GM21576 (cell line): ENCODE data around the gene MRC1.
"Not testable (repeated sequence)": the region's sequence is repeated elsewhere in the genome, so short reads cannot be mapped to it uniquely, and the experiment has no call there.

ENCODE experiments used
- ATAC-seq: cut with Tn5 transposase; IDR thresholded peaks from one replicate; pipeline ENCODE4 v1.9.1; 2021; ENCODE audit warnings: mild to moderate bottlenecking, moderate library complexity; ENCODE audit not compliant: unreplicated experiment

The MRC1 gene

DNA sequence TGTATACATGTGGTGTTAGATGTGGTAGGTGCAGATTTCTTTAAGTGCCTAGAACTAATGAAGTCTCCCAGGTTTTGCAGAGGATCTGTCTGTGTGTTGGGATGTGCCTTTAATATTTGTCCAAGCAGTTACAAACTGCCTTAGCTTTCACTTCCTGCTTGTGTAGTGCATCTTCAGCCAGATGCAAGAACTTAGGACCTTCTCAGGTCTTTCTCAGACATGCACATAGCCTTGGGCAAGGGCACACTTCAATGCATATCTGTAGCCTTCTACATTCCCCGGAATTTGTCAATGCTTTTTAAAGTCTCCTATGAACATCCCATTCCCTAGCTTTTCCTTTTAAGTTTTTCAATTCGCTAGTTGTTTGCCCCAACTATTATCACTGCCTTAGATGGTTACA lies 95.4 kb downstream of the MRC1 start:
- no peak for ATAC-seq

DNA sequence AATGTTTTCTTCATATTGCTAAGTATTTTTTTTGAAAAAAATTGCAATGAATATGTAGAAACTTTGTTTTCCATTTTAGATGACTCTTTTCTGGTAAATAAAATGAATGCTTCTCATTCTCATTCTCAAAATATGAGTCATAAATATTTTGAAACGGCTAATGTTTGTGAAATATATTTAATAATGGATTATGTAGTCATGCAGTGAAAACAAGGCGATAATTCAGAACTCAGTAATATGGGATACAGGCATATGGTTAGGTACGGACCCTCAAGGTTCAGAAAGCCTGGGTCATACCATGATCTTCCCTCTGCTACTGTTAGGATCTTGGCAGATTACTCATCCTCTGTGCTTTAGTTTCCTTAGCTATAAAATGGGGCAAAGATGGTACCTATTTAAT lies 96.3 kb downstream of the MRC1 start:
- no peak for ATAC-seq

GRCh38 chr10:17906002-17906401 lies 96.9 kb downstream of the MRC1 start:
- ATAC-seq = no peak

DNA sequence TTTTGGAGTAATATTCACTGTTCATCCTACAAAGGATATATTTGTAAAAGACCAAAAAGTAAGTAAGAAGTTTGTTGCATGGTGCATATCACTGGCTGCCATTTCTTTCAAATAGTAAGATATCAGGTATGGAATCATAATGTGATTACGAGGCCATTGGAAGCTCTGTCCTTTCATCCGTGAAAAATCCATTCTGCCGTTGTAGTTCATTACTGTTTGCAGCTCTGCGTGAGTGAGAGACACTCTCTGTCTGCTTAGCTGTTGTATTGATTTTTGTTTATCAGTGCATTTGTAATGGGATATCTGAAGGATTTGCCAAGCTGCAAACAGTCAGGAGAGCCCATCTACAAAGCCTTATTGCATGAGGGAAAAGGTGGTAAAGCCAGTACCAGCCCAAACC lies 98.5 kb downstream of the MRC1 start:
- no peak for ATAC-seq

DNA sequence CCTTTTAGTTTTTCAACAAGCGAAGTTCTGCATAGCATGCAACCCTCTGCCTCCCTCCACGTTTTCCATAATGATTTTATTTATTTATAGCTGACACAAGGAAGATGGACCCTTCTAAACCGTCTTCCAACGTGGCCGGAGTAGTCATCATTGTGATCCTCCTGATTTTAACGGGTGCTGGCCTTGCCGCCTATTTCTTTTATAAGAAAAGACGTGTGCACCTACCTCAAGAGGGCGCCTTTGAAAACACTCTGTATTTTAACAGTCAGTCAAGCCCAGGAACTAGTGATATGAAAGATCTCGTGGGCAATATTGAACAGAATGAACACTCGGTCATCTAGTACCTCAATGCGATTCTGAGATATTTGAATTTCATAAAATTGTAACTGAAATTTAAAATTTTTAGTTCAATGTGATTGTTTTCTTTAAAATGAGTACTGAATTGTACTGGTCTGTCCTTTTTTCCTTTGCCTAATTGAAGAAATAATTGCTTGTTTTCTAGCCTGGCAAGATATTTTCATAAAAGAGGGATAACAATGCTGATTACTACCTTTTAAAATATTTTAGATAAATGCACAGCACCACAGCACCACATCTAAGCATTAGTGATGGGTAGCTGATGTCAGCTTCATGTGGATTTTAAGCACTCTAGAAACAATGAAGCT lies 101.1 kb downstream of the MRC1 start:
- peak; percentile 75 for ATAC-seq

DNA sequence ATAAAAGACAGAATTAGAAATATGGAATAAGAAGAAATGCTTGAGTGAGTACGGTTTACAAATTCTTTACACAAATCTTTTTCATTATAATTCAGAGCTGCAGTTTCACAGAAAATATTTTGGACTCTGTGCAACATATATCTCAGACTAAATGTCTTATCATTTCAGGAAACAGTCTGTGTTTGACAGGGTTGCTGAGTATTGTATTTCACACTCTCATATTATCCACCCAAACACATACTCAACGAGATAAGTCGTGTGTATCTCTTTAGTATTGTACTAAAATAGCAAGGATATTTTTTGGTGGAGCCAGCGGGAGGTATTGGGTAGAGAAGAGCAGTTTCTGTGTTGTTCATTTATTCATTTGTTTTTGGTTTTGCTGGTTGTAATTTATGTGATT lies 103.6 kb downstream of the MRC1 start:
- no peak for ATAC-seq

GRCh38 chr10:17913604-17914003 lies 104.5 kb downstream of the MRC1 start:
- no peak for ATAC-seq

DNA sequence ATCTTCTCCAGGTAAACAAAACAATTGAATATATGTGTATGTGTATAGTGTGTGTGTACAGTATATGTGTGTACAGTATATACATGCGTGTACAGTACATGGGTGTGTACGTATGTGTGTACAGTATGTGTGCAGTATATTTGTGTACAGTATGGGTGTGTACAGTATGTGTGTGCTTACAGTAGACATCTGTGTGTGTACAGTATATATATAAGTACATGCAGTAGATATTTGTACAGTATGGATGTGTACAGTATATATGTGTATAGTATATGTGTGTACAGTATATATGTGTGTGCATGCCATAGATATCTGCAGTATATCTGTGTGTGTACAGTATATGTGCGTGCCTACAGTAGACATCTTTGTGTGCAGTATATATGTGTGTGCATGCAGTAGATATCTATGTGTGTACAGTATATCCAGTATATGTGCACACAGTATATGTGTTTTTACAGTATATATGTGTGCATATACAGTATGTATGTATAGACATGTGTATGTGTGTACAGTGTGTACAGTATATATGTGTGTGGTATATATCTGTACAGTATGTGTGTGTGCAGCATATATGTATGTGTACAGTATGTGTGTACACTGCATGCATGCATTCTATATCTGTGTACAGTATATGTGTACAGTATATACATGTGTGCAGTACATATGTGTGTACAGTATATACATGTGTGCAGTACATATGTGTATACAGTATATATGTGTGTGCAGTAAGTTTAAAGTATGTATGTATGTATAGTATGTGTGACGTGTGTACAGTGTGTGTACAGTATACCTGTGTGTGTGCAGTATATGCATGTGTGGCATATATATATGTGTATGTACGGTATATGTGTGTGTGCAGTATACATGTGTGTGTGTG lies 105.3 kb downstream of the MRC1 start:
- no peak for ATAC-seq

GRCh38 chr10:17915181-17915580 lies 106.0 kb downstream of the MRC1 start:
- ATAC-seq = no peak

DNA sequence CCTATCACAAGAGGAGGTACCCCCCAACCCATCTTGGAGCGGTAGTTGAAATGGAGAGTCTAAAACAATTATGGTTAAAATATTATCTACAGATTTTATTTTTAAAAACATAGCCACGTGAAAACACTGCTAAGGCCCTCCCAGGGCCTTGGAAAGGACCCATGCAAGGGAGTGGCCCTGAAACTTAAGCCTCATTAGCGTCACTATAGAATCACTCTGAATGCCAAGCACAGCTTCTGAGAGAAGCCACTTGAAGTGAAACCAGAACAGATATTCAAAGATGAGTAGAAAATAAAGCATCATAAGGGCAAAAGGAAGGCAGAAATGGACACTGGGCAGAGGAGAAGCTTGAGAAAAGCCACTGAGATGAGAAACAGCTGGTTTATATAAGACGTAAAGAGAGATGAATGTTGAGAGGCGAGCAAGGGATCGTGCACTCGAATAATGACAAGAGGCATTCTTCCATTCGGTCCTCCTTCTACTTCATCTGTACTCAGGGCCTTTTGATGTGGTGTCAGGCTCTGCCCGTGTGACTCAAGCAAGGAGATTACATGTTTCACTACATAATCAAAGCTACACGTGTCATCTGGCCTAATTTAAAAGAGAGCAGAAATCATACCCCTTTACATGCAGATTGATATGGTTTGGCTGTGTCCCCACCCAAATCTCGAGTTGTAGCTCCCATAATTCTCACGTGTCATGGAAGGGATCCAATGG lies 109.2 kb downstream of the MRC1 start:
- no peak for ATAC-seq

DNA sequence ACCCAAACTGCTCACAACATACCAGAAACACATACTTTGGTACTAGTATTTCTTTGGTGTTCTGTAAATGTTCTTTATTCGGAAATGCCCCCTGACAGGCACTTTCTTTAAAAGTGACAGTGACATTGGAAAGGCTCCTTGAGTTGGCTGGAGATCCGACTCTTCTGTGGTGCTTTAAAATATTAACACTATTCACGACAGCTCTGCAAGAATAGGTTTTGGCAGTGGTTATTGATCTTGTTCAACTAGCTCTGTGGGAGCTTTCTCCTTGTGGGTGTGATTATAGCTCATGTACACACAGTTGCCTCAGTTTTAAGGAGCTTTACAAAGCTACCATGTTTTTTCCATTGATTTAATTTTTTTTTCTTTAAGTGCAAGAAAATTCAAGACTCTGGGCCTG lies 112.2 kb downstream of the MRC1 start:
- no peak for ATAC-seq

DNA sequence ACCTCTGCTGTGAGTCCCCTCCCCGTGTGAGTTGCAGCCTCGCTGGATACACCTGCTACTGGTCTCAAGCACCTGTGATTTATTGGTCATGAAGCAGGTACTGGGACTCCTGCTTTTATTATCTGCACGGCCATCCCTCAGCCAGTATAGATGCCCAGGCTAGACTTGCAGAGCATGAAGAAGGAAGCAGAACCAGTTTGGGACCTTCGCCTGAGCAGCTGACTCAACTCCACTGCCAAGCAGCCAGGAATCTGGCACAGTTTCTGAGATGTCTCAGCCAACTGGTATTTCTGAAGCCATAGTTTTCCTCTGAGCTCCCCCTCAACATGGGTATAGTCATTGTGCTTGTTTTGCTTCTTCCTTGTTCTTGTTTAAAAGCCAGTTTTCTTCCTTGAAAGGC lies 114.6 kb downstream of the MRC1 start:
- no peak for ATAC-seq

GRCh38 chr10:17943033-17943745 lies 134.0 kb downstream of the MRC1 start:
- ATAC-seq = no peak

DNA sequence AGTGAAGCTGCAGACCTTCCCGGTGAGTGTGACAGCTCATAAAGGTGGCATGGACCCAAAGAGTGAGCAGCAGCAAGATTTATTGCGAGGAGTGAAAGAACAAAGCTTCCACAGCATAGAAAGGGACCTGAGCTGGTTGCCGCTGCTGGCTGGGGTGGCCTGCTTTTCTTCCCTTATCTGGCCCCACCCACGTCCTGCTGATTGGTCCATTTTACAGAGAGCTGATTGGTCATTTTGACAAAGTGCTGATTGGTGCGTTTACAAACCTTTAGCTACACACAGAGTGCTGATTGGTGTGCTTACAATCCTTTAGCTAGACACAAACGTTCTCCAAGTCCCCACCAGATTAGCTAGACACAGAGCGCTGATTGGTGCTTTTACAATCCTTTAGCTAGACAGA lies 141.1 kb downstream of the MRC1 start:
- not testable (repeated sequence) for ATAC-seq

DNA sequence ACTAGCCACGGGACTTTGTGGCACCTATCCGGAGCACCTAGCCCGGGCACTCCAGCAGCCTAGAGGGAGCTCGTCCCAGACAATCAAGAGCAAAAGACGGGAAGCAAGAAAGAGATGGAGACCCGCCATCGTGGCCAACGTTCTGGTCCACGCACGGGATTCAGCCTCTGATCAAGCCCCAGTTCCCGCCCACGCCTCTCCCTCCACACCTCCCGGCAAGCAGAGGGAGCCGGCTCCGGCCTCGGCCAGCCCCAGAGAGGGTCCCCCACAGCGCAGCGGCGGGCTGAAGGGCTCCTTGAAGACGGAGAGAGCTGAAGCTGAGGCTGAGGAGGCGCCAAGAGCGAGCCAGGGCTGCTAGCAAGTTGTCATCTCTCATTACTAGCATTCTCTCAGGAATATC lies 141.6 kb downstream of the MRC1 start:
- no peak for ATAC-seq

DNA sequence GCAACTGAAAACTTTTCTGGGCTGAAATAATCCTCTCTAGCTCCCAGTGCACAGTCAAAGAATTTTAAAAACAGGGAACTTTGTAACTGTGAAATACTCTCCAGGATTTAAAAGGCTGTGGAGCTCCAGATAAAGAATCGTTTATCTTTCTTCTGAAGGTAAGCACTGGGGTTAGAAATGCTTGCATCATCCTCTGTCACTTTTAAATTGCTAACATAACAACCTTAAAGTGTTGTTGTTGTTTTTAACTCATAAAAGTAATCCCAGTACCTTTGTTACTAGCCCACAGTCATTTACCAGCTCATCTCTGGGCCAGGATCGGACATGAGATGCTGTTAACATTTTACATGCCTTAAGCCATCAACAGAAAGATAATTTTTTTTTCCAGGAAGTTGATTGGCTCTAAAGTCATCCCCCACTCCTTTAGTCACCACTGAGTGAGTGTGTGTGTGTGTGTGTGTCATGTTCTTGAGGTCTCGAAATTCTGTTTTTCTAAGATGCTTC lies 142.8 kb downstream of the MRC1 start, which contains the start of gene SLC39A12:
Gene SLC39A12 (plus strand): TSS at position 51 of the 504 bp plus-strand sequence. CDS start 1,359 bp downstream, outside the sequence.
- no peak for ATAC-seq

- not testable (repeated sequence) for ATAC-seq
Measured at GRCh38 chr10:17954372-17954771, 145.2 kb downstream of the MRC1 start.

DNA sequence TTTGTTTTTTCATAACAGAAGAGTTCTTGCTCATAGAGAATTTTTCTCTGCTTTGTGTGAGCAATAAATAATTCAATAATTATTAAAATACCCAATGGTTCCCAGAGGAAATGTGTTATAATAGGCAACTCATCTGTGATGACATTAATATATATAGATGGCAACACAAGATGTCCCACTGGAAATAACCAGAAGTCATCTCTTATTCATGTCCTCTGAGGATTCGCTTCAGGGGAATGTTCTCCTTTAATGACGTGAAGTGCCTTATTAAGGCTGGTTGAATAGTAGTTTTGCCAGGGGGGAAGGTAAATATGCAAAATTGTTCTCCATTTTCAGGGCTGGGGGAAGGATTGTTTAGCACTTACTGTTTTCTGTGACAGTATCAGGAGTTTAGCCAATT lies 145.7 kb downstream of the MRC1 start:
- ATAC-seq = no peak

DNA sequence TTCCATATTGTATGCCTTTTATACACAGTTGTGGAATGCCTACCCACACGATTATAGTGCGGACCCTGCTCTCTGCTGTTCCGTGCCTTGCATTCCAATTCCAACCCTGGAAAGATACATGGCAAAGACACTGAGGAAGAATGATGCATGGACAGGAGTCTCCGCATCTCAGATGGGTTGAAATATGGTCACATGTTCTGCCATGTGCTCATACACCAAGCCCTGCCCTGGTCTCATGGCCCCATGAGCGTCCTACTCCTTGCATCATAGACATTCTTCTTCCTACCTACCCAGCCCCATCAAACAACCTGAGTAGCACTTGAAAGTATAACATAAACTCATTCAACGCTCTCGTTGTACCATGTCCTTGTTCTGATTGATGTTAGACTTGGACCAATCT lies 148.9 kb downstream of the MRC1 start:
- no peak for ATAC-seq

DNA sequence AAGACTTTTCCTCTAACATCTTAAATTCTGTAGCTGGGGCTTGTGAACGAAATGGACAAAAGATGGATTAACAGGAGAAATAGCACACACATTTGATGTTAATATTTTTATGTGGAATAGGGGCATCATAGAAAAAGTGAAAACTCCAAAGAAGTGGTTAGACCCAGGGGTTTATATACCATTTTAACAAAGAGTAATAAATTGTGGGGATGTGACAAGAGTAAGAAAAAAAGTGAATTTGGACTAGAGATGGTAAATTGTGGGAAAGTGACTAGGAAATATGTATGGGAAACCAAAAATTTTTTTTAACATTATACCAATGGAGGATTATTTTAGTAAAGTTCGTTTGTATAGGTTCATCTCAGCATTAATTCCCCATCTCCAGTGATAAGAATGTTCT lies 150.7 kb downstream of the MRC1 start:
- ATAC-seq = no peak
